GM12878 (cell line): ENCODE results near the gene BCAP31. TPM values are rescaled to one million over a fixed set of nuclear protein-coding genes. Genes with fewer than 3 reads are reported as not detected.

ENCODE experiments used
- ATAC-seq: fragments of 200-7000 bp; cut with Tn5 transposase; 3 replicates; pipeline ENCODE4 v1.9.1; 2020; ENCODE audit warnings: mild to moderate bottlenecking, moderate library complexity
- BruUV-seq: library from RNA; stranded (reverse); fragments of 400-500 nt; replicated peaks from 2 replicates; lab custom pipeline; 2021; lab: Mats Ljungman, UMichigan
- CTCF ChIA-PET: fragments of 300-600 bp; sonication (Branson Sonifier 250); formaldehyde crosslinking; extraction: SDS; loops from one replicate; lab custom pipeline; 2021; ENCODE audit warnings: inconsistent platforms; lab: Yijun Ruan, JAX
- POLR2A ChIA-PET: fragments of 350-600 bp; formaldehyde crosslinking; extraction: SDS; loops from one replicate; lab custom pipeline; 2021; ENCODE audit warnings: inconsistent platforms; lab: Charles Lee
- RAD21 ChIA-PET: fragments of 300-600 bp; sonication (Branson Sonifier 250); formaldehyde crosslinking; loops from one replicate; lab custom pipeline; 2023; ENCODE audit warnings: antibody characterized with exemption; ENCODE audit not compliant: unreplicated experiment; lab: Charles Lee
- SMC1A ChIA-PET: fragments of 300-600 bp; sonication (Branson Sonifier 250); formaldehyde crosslinking; loops from one replicate; lab custom pipeline; 2023; ENCODE audit not compliant: unreplicated experiment, uncharacterized antibody; lab: Charles Lee
- DNase-seq: peaks from one replicate; pipeline ENCODE4 v3.0.0-alpha.2; 2011; ENCODE audit warnings: low read depth, low spot score
- FAIRE-seq: peaks from 3 replicates; lab custom pipeline; 2011; peaks lifted over from hg19 to GRCh38; lab: Jason Lieb, UNC
- H2AFZ ChIP-seq: 2 replicates; pipeline ENCODE4 v1.6.0; 2011; ENCODE audit warnings: low read depth, low read length, control low read depth; ENCODE audit not compliant: control insufficient read depth
- H3K27ac ChIP-seq: 2 replicates; pipeline ENCODE4 v1.5.1; 2011; ENCODE audit warnings: control low read depth; ENCODE audit not compliant: control insufficient read depth, insufficient read depth
- H3K27me3 ChIP-seq, 2 experiments: replicated peaks in 1 of 2; 2 replicates each; pipeline versions ENCODE4 v1.6.0 to v1.6.1; 2011; ENCODE audit warnings: low read length in 1 of 2; ENCODE audit not compliant: control insufficient read depth in 2 of 2, insufficient read depth in 2 of 2
- H3K36me3 ChIP-seq, 2 experiments: 2 replicates each; pipeline ENCODE4 v1.5.1; 2011; ENCODE audit warnings: low read length in 1 of 2; ENCODE audit not compliant: control insufficient read depth in 2 of 2, insufficient read depth in 2 of 2
- H3K4me1 ChIP-seq: 2 replicates; pipeline ENCODE4 v1.6.1; 2011; ENCODE audit warnings: mild to moderate bottlenecking, low read length, moderate library complexity, mixed read lengths; ENCODE audit not compliant: control insufficient read depth, insufficient read depth
- H3K4me2 ChIP-seq: 2 replicates; pipeline ENCODE4 v1.6.0; 2011; ENCODE audit warnings: control low read depth; ENCODE audit not compliant: control insufficient read depth, insufficient read depth
- H3K4me3 ChIP-seq: fragments of 200-600 bp; sonication (generic); 2 replicates; pipeline ENCODE4 v1.5.1; 2016
- H3K79me2 ChIP-seq: 2 replicates; pipeline ENCODE4 v1.6.0; 2011; ENCODE audit warnings: low read length; ENCODE audit not compliant: control insufficient read depth, insufficient read depth
- H3K9ac ChIP-seq: 2 replicates; pipeline ENCODE4 v1.8.0; 2011; ENCODE audit warnings: low read length, control low read depth, mixed read lengths; ENCODE audit not compliant: control insufficient read depth, insufficient read depth
- H3K9me3 ChIP-seq: replicated peaks from 3 replicates; pipeline ENCODE4 v1.5.1; 2011; ENCODE audit warnings: mild to moderate bottlenecking, low read length; ENCODE audit not compliant: control insufficient read depth, insufficient read depth
- H4K20me1 ChIP-seq: 2 replicates; pipeline ENCODE4 v1.6.0; 2011; ENCODE audit not compliant: control insufficient read depth, insufficient read depth
- E2F4 ChIP-seq: IDR thresholded peaks from 2 replicates; pipeline ENCODE4 v1.6.1; 2012; ENCODE audit warnings: low read depth, low read length, improper control_type of control experiment
- E4F1 ChIP-seq: fragments of 450-650 bp; IDR thresholded peaks from 2 replicates; pipeline ENCODE4 v1.6.1; 2018; ENCODE audit warnings: borderline replicate concordance, mild to moderate bottlenecking; ENCODE audit not compliant: partially characterized antibody
- GABPA ChIP-seq: IDR thresholded peaks from 2 replicates; pipeline ENCODE4 v1.6.1; 2014; ENCODE audit warnings: antibody characterized with exemption, low read depth, mild to moderate bottlenecking, inconsistent platforms
- HDAC6 ChIP-seq: fragments of 200-600 bp; sonication (generic); IDR thresholded peaks from one replicate; pipeline ENCODE4 v1.8.0; 2017; ENCODE audit warnings: antibody characterized with exemption; ENCODE audit not compliant: unreplicated experiment
- KLF5 ChIP-seq: fragments of 450-650 bp; IDR thresholded peaks from 2 replicates; pipeline ENCODE4 v1.6.1; 2014; ENCODE audit warnings: mild to moderate bottlenecking; ENCODE audit not compliant: partially characterized antibody
- LARP7 ChIP-seq: fragments of 450-650 bp; IDR thresholded peaks from 2 replicates; pipeline ENCODE4 v1.6.1; 2017; ENCODE audit warnings: mild to moderate bottlenecking
- MAX ChIP-seq: IDR thresholded peaks from 2 replicates; pipeline ENCODE4 v1.6.1; 2012; ENCODE audit warnings: low read depth, low read length, improper control_type of control experiment
- NFXL1 ChIP-seq: fragments of 450-650 bp; IDR thresholded peaks from 2 replicates; pipeline ENCODE4 v1.6.1; 2017; ENCODE audit warnings: antibody characterized with exemption, mild to moderate bottlenecking, borderline replicate concordance
- NFYA ChIP-seq: IDR thresholded peaks from 2 replicates; pipeline ENCODE4 v1.6.1; 2011; ENCODE audit warnings: low read depth, mild to moderate bottlenecking, low read length, improper control_type of control experiment, borderline replicate concordance
- PML ChIP-seq: IDR thresholded peaks from 2 replicates; pipeline ENCODE4 v1.6.1; 2012; ENCODE audit warnings: low read length, inconsistent platforms
- RAD51 ChIP-seq: fragments of 450-650 bp; IDR thresholded peaks from 2 replicates; pipeline ENCODE4 v1.6.1; 2016; ENCODE audit warnings: moderate library complexity, mild to moderate bottlenecking, inconsistent platforms
- RBBP5 ChIP-seq: fragments of 200-600 bp; sonication (generic); conservative IDR thresholded peaks from 2 replicates; pipeline ENCODE4 v1.6.1; 2016
- SKIL ChIP-seq: fragments of 450-650 bp; IDR thresholded peaks from 2 replicates; pipeline ENCODE4 v1.6.1; 2017; ENCODE audit warnings: mild to moderate bottlenecking, low read depth, inconsistent platforms; ENCODE audit not compliant: poor library complexity, severe bottlenecking
- ZNF24 ChIP-seq: fragments of 450-650 bp; IDR thresholded peaks from 2 replicates; pipeline ENCODE4 v1.6.1; 2017; ENCODE audit warnings: antibody characterized with exemption, mild to moderate bottlenecking
- ZNF274 ChIP-seq: IDR thresholded peaks from one replicate; pipeline ENCODE4 v1.8.0; 2011; ENCODE audit not compliant: insufficient read length, insufficient read depth
- WGBS: methylation state at CpG from one replicate; pipeline ENCODE4 v1.1.6; 2016; ENCODE audit warnings: low lambda C conversion rate; ENCODE audit not compliant: insufficient replicate concordance, insufficient coverage; ENCODE audit errors: missing lambda C conversion rate; 5-methylcytosine and 5-hydroxymethylcytosine counted together
- in situ Hi-C: fragments of 300-500 bp; cut with MboI; formaldehyde crosslinking; loops from 9 replicates; pipeline ENCODE4 v1.14.3; 2018; ENCODE audit warnings: mixed read lengths
- intact Hi-C: fragments of 100-400 bp; cut with micrococcal nuclease; formaldehyde crosslinking; loops from one replicate; pipeline ENCODE4 v1.14.2; 2022; ENCODE audit not compliant: unreplicated experiment
- polyA plus RNA-seq, 11 experiments: library from polyadenylated mRNA; depleted of rRNA in 4 of 11; unstranded in 6 of 11; stranded (reverse) in 5 of 11; fragments of >200 nt; fragmentation: Nextera tagmentation in 4 of 11; fragmentation: Illumina TruSeq in 1 of 11; extraction: Ambion mirVana in 4 of 11; extraction: Trizol in 1 of 11; gene quantifications; 1 replicate in 1 of 11; 2 replicates in 10 of 11; pipeline versions ENCODE4 v1.2.1 to v1.2.3, GENCODE V29; 2011 to 2016; ENCODE audit warnings: inconsistent platforms in 2 of 11, missing spikeins in 2 of 11, low read depth in 1 of 11
- total RNA-seq, 4 experiments: library from RNA; depleted of rRNA in 3 of 4; stranded (reverse); fragments of >200 nt in 3 of 4; fragmentation: Illumina TruSeq in 1 of 4; extraction: Trizol in 1 of 4; gene quantifications; 2 replicates each; pipeline versions ENCODE4 v1.2.1 to v1.2.3, GENCODE V29; 2013 to 2021

BCAP31 gene
- total and polyA plus RNA-seq, 10 of the 15 experiments (the other 5 are each of a cell fraction or from before 2014, with no cell fraction given), result 63.1 to 246 (median 95.6) TPM

- no peak for TF ChIP-seq MAX
- no peak for TF ChIP-seq E4F1
- no peak for TF ChIP-seq PML
- no peak for TF ChIP-seq LARP7
- TF ChIP-seq ZNF24, result no peak
- TF ChIP-seq, all 136 proteins: peak for 0
These were observed 49.0 kb upstream of the BCAP31 start (continued) for GRCh38 chrX:153773218-153773611.

GRCh38 chrX:153772316-153773217, 48.4 kb upstream of the BCAP31 start:
- Histone ChIP-seq H3K27me3 (no peaks in the 10 kb centered on the region), H3K9ac (no peak overlapping the region), H3K36me3 (no peaks in the 10 kb centered on the region), H3K27ac (no peak overlapping the region), H3K4me3 (no peak overlapping the region), H3K79me2 (no peaks in the 10 kb centered on the region), H3K4me2 (no peak overlapping the region), H4K20me1 (no peaks in the 10 kb centered on the region), H3K9me3 (no peaks in the 10 kb centered on the region; the same call in 2 of the 3 replicates), H2AFZ (no peak overlapping the region), H3K4me1 (no peaks in the 10 kb centered on the region)
- no peak for FAIRE-seq
- in situ Hi-C loops, result no loop called here
- WGBS, result 34% methylated on average over 19 of the region's 21 CpGs
- intact Hi-C loops, result no loop called here
- no TSS peak for BruUV-seq
- ChIA-PET SMC1A (no interaction called here), CTCF (no interaction called here), POLR2A (no interaction called here), RAD21 (interaction anchor here (0.7 kb wide), 1 partner anchor 202 kb away, joined by 4 read pairs; no protein-coding TSS in a partner anchor)
- no peak for DNase-seq
- no peak for ATAC-seq
- TF ChIP-seq GABPA (no peak), HDAC6 (no peak), KLF5 (no peak), E2F4 (no peak), RBBP5 (no peak), ZNF274 (no peak), SKIL (no peak), NFXL1 (no peak), NFYA (no peak), RAD51 (no peak)
